ENCODE results near the gene MRPL28. TPM values are rescaled to one million over a fixed set of nuclear protein-coding genes. Genes with fewer than 3 reads are reported as not detected.

Gene MRPL28
- total RNA-seq, 2 experiments from 2014 or later = 68.3 to 74.0 TPM

GRCh38 chr16:376817-377418 is 6.6 kb upstream of the MRPL28 start:
- Mint-ChIP-seq H3K36me3 (ENCODE audit: low read depth) (no peaks in the 10 kb centered on the region), H3K27me3 (ENCODE audit: low read depth) (no peaks in the 10 kb centered on the region), H3K9me3 (no peaks in the 10 kb centered on the region), H3K27ac (no peak overlapping the region), H3K4me3 (no peak overlapping the region), H3K4me1 (ENCODE audit: low read depth) (peaks cover 14% of the 10 kb centered on the region)
- no peak for DNase-seq
- intact Hi-C loops (cut with micrococcal nuclease) = no loop called here
- CTCF ChIA-PET = no interaction called here

- Mint-ChIP-seq H3K27ac (no peak overlapping the region), H3K4me1 (ENCODE audit: low read depth) (peaks cover 15% of the 10 kb centered on the region), H3K36me3 (ENCODE audit: low read depth) (no peaks in the 10 kb centered on the region), H3K4me3 (no peak overlapping the region), H3K27me3 (ENCODE audit: low read depth) (no peaks in the 10 kb centered on the region), H3K9me3 (no peaks in the 10 kb centered on the region)
- intact Hi-C loops (cut with micrococcal nuclease) = no loop called here
- CTCF ChIA-PET = no interaction called here
- no peak for DNase-seq
Measured at GRCh38 chr16:375927-376816, 5.8 kb upstream of the MRPL28 start.

- H3K4me3 Mint-ChIP-seq = no peak overlapping the region
- no peak overlapping the region for H3K27ac Mint-ChIP-seq
- intact Hi-C loops (cut with micrococcal nuclease) = no loop called here
- CTCF ChIA-PET = no interaction called here
- H3K36me3 Mint-ChIP-seq (ENCODE audit: low read depth) = peaks cover 1% of the 10 kb centered on the region
- DNase-seq = no peak
- H3K4me1 Mint-ChIP-seq (ENCODE audit: low read depth) = peaks cover 17% of the 10 kb centered on the region
- no peaks in the 10 kb centered on the region for H3K9me3 Mint-ChIP-seq
- H3K27me3 Mint-ChIP-seq (ENCODE audit: low read depth) = no peaks in the 10 kb centered on the region
Measured at GRCh38 chr16:375212-375611, 4.9 kb upstream of the MRPL28 start.

- CTCF ChIA-PET = no interaction called here
- Mint-ChIP-seq H3K4me1 (ENCODE audit: low read depth) (peaks cover 14% of the 10 kb centered on the region), H3K27me3 (ENCODE audit: low read depth) (no peaks in the 10 kb centered on the region), H3K36me3 (ENCODE audit: low read depth) (peaks cover 1% of the 10 kb centered on the region), H3K9me3 (no peaks in the 10 kb centered on the region), H3K27ac (no peak overlapping the region), H3K4me3 (no peak overlapping the region)
- no peak for DNase-seq
- intact Hi-C loops (cut with micrococcal nuclease) = no loop called here
Measured at GRCh38 chr16:374616-374926, 4.2 kb upstream of the MRPL28 start.

- Mint-ChIP-seq H3K27me3 (ENCODE audit: low read depth) (no peaks in the 10 kb centered on the region), H3K4me1 (ENCODE audit: low read depth) (peaks cover 17% of the 10 kb centered on the region), H3K9me3 (no peaks in the 10 kb centered on the region), H3K27ac (no peak overlapping the region), H3K36me3 (ENCODE audit: low read depth) (peaks cover 1% of the 10 kb centered on the region), H3K4me3 (no peak overlapping the region)
- DNase-seq = no peak
- intact Hi-C loops (cut with micrococcal nuclease) = no loop called here
- CTCF ChIA-PET = no interaction called here
Measured at GRCh38 chr16:373848-374615, 3.7 kb upstream of the MRPL28 start.

GRCh38 chr16:373020-373598 is 2.8 kb upstream of the MRPL28 start:
- Mint-ChIP-seq H3K9me3 (no peaks in the 10 kb centered on the region), H3K27ac (no peak overlapping the region), H3K4me3 (no peak overlapping the region), H3K36me3 (ENCODE audit: low read depth) (peaks cover 1% of the 10 kb centered on the region), H3K27me3 (ENCODE audit: low read depth) (no peaks in the 10 kb centered on the region), H3K4me1 (ENCODE audit: low read depth) (peaks cover 14% of the 10 kb centered on the region)
- CTCF ChIA-PET = no interaction called here
- intact Hi-C loops (cut with micrococcal nuclease) = no loop called here
- no peak for DNase-seq

- Mint-ChIP-seq H3K27me3 (ENCODE audit: low read depth) (no peaks in the 10 kb centered on the region), H3K36me3 (ENCODE audit: low read depth) (peaks cover 1% of the 10 kb centered on the region), H3K4me3 (no peak overlapping the region), H3K4me1 (ENCODE audit: low read depth) (peaks cover 14% of the 10 kb centered on the region), H3K9me3 (no peaks in the 10 kb centered on the region), H3K27ac (no peak overlapping the region)
- intact Hi-C loops (cut with micrococcal nuclease) = no loop called here
- DNase-seq = no peak
- CTCF ChIA-PET = no interaction called here
Measured at GRCh38 chr16:372302-372983, 2.1 kb upstream of the MRPL28 start.

- no peak for DNase-seq
- H3K4me3 Mint-ChIP-seq = no peak overlapping the region
- H3K27ac Mint-ChIP-seq = peak overlapping the region; percentile 59
- H3K4me1 Mint-ChIP-seq (ENCODE audit: low read depth) = peaks cover 14% of the 10 kb centered on the region
- CTCF ChIA-PET = interaction anchor here (1.6 to 1.7 kb wide), 2 partner anchors 9 to 10 kb away, joined by 5 to 9 read pairs; no protein-coding TSS in a partner anchor
- H3K27me3 Mint-ChIP-seq (ENCODE audit: low read depth) = no peaks in the 10 kb centered on the region
- peaks cover 4% of the 10 kb centered on the region for H3K36me3 Mint-ChIP-seq (ENCODE audit: low read depth)
- no peaks in the 10 kb centered on the region for H3K9me3 Mint-ChIP-seq
- intact Hi-C loops (cut with micrococcal nuclease) = loop anchor here (2.0 kb wide), 1 partner anchor 29 kb away; the partner anchor contains the start of gene DECR2
Measured at GRCh38 chr16:371515-372301, 1.4 kb upstream of the MRPL28 start.

GRCh38 chr16:370979-371514 is 709 bp upstream of the MRPL28 start:
- peaks cover 4% of the 10 kb centered on the region for H3K36me3 Mint-ChIP-seq (ENCODE audit: low read depth)
- DNase-seq = no peak
- intact Hi-C loops (cut with micrococcal nuclease) = loop anchor here (1.0 to 2.0 kb wide), 3 partner anchors 9 to 30 kb away; partner anchors contain the start of gene DECR2
- H3K27me3 Mint-ChIP-seq (ENCODE audit: low read depth) = no peaks in the 10 kb centered on the region
- peak overlapping the region; percentile 85 for H3K27ac Mint-ChIP-seq
- CTCF ChIA-PET = interaction anchor here (0.6 to 1.7 kb wide), 3 partner anchors 9 to 93 kb away, joined by 5 to 9 read pairs (median 5); no protein-coding TSS in a partner anchor
- peaks cover 14% of the 10 kb centered on the region for H3K4me1 Mint-ChIP-seq (ENCODE audit: low read depth)
- H3K4me3 Mint-ChIP-seq = peak overlapping the region; percentile 81
- H3K9me3 Mint-ChIP-seq = no peaks in the 10 kb centered on the region

GRCh38 chr16:369866-370436 is 387 bp downstream of the MRPL28 start:
- DNase-seq = no peak
- no peak overlapping the region for H3K27ac Mint-ChIP-seq
- CTCF ChIA-PET = interaction anchor here (1.6 to 1.7 kb wide), 2 partner anchors 8 to 11 kb away, joined by 5 to 9 read pairs; no protein-coding TSS in a partner anchor
- intact Hi-C loops (cut with micrococcal nuclease) = loop anchor here (1.0 to 2.0 kb wide), 3 partner anchors 10 to 31 kb away; partner anchors contain the start of gene DECR2
- H3K27me3 Mint-ChIP-seq (ENCODE audit: low read depth) = no peaks in the 10 kb centered on the region
- no peaks in the 10 kb centered on the region for H3K9me3 Mint-ChIP-seq
- peaks cover 14% of the 10 kb centered on the region for H3K4me1 Mint-ChIP-seq (ENCODE audit: low read depth)
- peak overlapping the region; percentile 58 for H3K4me3 Mint-ChIP-seq
- peaks cover 4% of the 10 kb centered on the region for H3K36me3 Mint-ChIP-seq (ENCODE audit: low read depth)

All from activated naive CD4-positive, alpha-beta T cell treated with anti-CD3 and anti-CD28 coated beads for 36 hours (primary cell).